IMR-90 (cell line): ENCODE measurements around the gene ALDH5A1. TPM values are rescaled to one million over a fixed set of nuclear protein-coding genes. Genes with fewer than 3 reads are reported as not detected.

Source experiments
- ATAC-seq: fragments of 200-7000 bp; cut with Tn5 transposase; 2 replicates; pipeline ENCODE4 v1.9.1; 2020; ENCODE audit warnings: low read depth, mild to moderate bottlenecking, moderate library complexity
- BruUV-seq: library from RNA; stranded (reverse); fragments of 400-500 nt; replicated peaks from 2 replicates; lab custom pipeline; 2021; lab: Mats Ljungman, UMichigan
- CTCF ChIA-PET: fragments of 300-600 bp; formaldehyde crosslinking; extraction: SDS; loops from one replicate; lab custom pipeline; 2021; ENCODE audit warnings: antibody characterized with exemption; lab: Yijun Ruan, JAX
- POLR2A ChIA-PET: fragments of 300-600 bp; sonication (Branson Sonifier 250); formaldehyde crosslinking; loops from one replicate; lab custom pipeline; 2022; ENCODE audit warnings: antibody characterized with exemption; ENCODE audit not compliant: unreplicated experiment; lab: Charles Lee
- DNase-seq: peaks from one replicate; pipeline ENCODE4 v3.0.0; 2013
- H2AFZ ChIP-seq: replicated peaks from 2 replicates; pipeline ENCODE3; 2013; ENCODE audit warnings: low read length, mild to moderate bottlenecking; ENCODE audit not compliant: poor library complexity
- H2AK5ac ChIP-seq: 2 replicates; pipeline ENCODE4 v1.6.1; 2013; ENCODE audit warnings: low read depth, low read length, inconsistent platforms
- H2AK9ac ChIP-seq: replicated peaks from 2 replicates; pipeline ENCODE3; 2013; ENCODE audit warnings: mild to moderate bottlenecking, low read depth, low read length, moderate library complexity; ENCODE audit not compliant: poor library complexity
- H2BK120ac ChIP-seq: 2 replicates; pipeline ENCODE4 v1.6.1; 2013; ENCODE audit warnings: low read depth, low read length, inconsistent platforms
- H2BK15ac ChIP-seq: 3 replicates; pipeline ENCODE4 v1.6.1; 2013; ENCODE audit warnings: low read depth, low read length, inconsistent platforms
- H2BK20ac ChIP-seq: 2 replicates; pipeline ENCODE4 v1.6.1; 2013; ENCODE audit warnings: low read depth, mild to moderate bottlenecking, inconsistent platforms, low read length, moderate library complexity
- H2BK5ac ChIP-seq: 2 replicates; pipeline ENCODE4 v1.6.1; 2013; ENCODE audit warnings: mild to moderate bottlenecking, low read depth, low read length, inconsistent platforms; ENCODE audit not compliant: poor library complexity, severe bottlenecking
- H3K14ac ChIP-seq: replicated peaks from 2 replicates; pipeline ENCODE4 v1.6.1; 2013; ENCODE audit warnings: low read depth, low read length, inconsistent platforms
- H3K18ac ChIP-seq: 2 replicates; pipeline ENCODE4 v1.6.1; 2013; ENCODE audit warnings: low read depth, low read length, control low read depth
- H3K23ac ChIP-seq: 2 replicates; pipeline ENCODE4 v1.6.1; 2013; ENCODE audit warnings: low read depth, low read length, inconsistent platforms
- H3K27ac ChIP-seq: 2 replicates; pipeline ENCODE4 v1.5.1; 2013; ENCODE audit warnings: mild to moderate bottlenecking, control low read depth, low read length; ENCODE audit not compliant: insufficient read depth
- H3K27me3 ChIP-seq: 2 replicates; pipeline ENCODE4 v1.6.1; 2013; ENCODE audit warnings: low read length; ENCODE audit not compliant: control insufficient read depth, insufficient read depth
- H3K36me3 ChIP-seq: 2 replicates; pipeline ENCODE4 v1.6.1; 2013; ENCODE audit warnings: low read length, mixed read lengths; ENCODE audit not compliant: control insufficient read depth, insufficient read depth
- H3K4ac ChIP-seq: 2 replicates; pipeline ENCODE4 v1.6.1; 2013; ENCODE audit warnings: low read depth, low read length, inconsistent platforms
- H3K4me1 ChIP-seq: 2 replicates; pipeline ENCODE4 v1.6.1; 2013; ENCODE audit warnings: low read length, mixed read lengths; ENCODE audit not compliant: control insufficient read depth, insufficient read depth
- H3K4me2 ChIP-seq: 2 replicates; pipeline ENCODE4 v1.6.1; 2013; ENCODE audit warnings: low read depth, mild to moderate bottlenecking, control low read depth, low read length, moderate library complexity
- H3K4me3 ChIP-seq: 2 replicates; pipeline ENCODE4 v1.5.1; 2013; ENCODE audit warnings: low read depth, mild to moderate bottlenecking, control low read depth, low read length, moderate library complexity; ENCODE audit not compliant: insufficient read depth
- H3K56ac ChIP-seq: 2 replicates; pipeline ENCODE4 v1.6.1; 2013; ENCODE audit warnings: low read length, inconsistent platforms; ENCODE audit not compliant: insufficient read depth; ENCODE audit errors: extremely low read depth
- H3K79me1 ChIP-seq, 2 experiments: 2 replicates each; pipeline ENCODE4 v1.6.1; 2013; ENCODE audit warnings: low read length in 2 of 2, inconsistent platforms in 1 of 2, low read depth in 1 of 2
- H3K9ac ChIP-seq: 2 replicates; pipeline ENCODE4 v1.6.1; 2013; ENCODE audit warnings: low read depth, low read length, control low read depth
- H3K9me1 ChIP-seq: 2 replicates; pipeline ENCODE4 v1.6.1; 2013; ENCODE audit warnings: low read length, inconsistent platforms; ENCODE audit not compliant: insufficient read depth
- H3K9me3 ChIP-seq: 2 replicates; pipeline ENCODE4 v1.6.1; 2013; ENCODE audit warnings: low read length; ENCODE audit not compliant: control insufficient read depth, insufficient read depth
- H4K20me1 ChIP-seq: 2 replicates; pipeline ENCODE4 v1.6.1; 2013; ENCODE audit warnings: low read length, inconsistent platforms; ENCODE audit not compliant: insufficient read depth
- H4K5ac ChIP-seq: 2 replicates; pipeline ENCODE4 v1.6.1; 2013; ENCODE audit warnings: mild to moderate bottlenecking, low read depth, low read length, control low read depth
- H4K8ac ChIP-seq, 2 experiments: 2 replicates each; pipeline ENCODE4 v1.6.1; 2013; ENCODE audit warnings: low read depth in 2 of 2, low read length in 2 of 2, control low read depth in 1 of 2, inconsistent platforms in 1 of 2
- H4K91ac ChIP-seq: 2 replicates; pipeline ENCODE4 v1.6.1; 2013; ENCODE audit warnings: low read depth, low read length, inconsistent platforms; ENCODE audit not compliant: insufficient read depth
- MAZ ChIP-seq: IDR thresholded peaks from 2 replicates; pipeline ENCODE4 v1.6.1; 2012; ENCODE audit warnings: low read depth, mild to moderate bottlenecking, low read length, improper control_type of control experiment, moderate library complexity, borderline replicate concordance
- WGBS, 2 experiments: methylation state at CpG; one replicate each; pipeline versions ENCODE4 v1.1.5 to v1.1.7; 2013; ENCODE audit warnings: missing lambda C conversion rate in 2 of 2; ENCODE audit not compliant: insufficient read length in 1 of 2; ENCODE audit errors: extremely low coverage in 2 of 2; 5-methylcytosine and 5-hydroxymethylcytosine counted together
- dilution Hi-C: fragments of 300-500 bp; cut with HindIII; formaldehyde crosslinking; loops from one replicate; pipeline ENCODE4 v1.14.3; 2018; ENCODE audit warnings: low sequenced_read_pairs; ENCODE audit not compliant: unreplicated experiment
- in situ Hi-C: fragments of 300-500 bp; cut with MboI; formaldehyde crosslinking; loops from 3 replicates; pipeline ENCODE4 v1.14.3; 2019; ENCODE audit warnings: low sequenced_read_pairs, inconsistent platforms, mixed read lengths
- intact Hi-C: fragments of 100-400 bp; cut with micrococcal nuclease; formaldehyde crosslinking; loops from 2 replicates; pipeline ENCODE4 v1.10.0; 2022
- polyA plus RNA-seq, 3 experiments: library from polyadenylated mRNA; depleted of rRNA; stranded (reverse); fragments of >200 nt; gene quantifications; 2 replicates each; pipeline ENCODE4 v1.2.3, GENCODE V29; 2012; ENCODE audit warnings: low replicate concordance in 1 of 3
- total RNA-seq: library from RNA; depleted of rRNA; stranded (reverse); fragments of >200 nt; gene quantifications from 2 replicates; pipeline ENCODE4 v1.2.3, GENCODE V29; 2012

Gene ALDH5A1
- total and polyA plus RNA-seq, 2 of the 4 experiments (the other 2 are of a cell fraction) = 0.36 to 0.48 TPM

- no peak overlapping the region for H2AK5ac ChIP-seq
- H3K79me1 ChIP-seq = no peaks in the 10 kb centered on the region
- H3K9me1 ChIP-seq = no peaks in the 10 kb centered on the region
- H3K27ac ChIP-seq = no peak overlapping the region
- ChIA-PET CTCF (no interaction called here), POLR2A (no interaction called here)
- H2BK5ac ChIP-seq = no peak overlapping the region
- H3K4me1 ChIP-seq = no peaks in the 10 kb centered on the region
- in situ Hi-C loops (no loop called here), dilution Hi-C loops (no loop called here), intact Hi-C loops (no loop called here)
- no peak overlapping the region for H2AFZ ChIP-seq
- no peak overlapping the region for H2BK20ac ChIP-seq
- H3K18ac ChIP-seq = no peak overlapping the region
- no peak overlapping the region for H2AK9ac ChIP-seq
- H2BK15ac ChIP-seq = no peak overlapping the region
- no peak overlapping the region for H3K4me2 ChIP-seq
- no peak for TF ChIP-seq MAZ
- DNase-seq = no peak
- H4K5ac ChIP-seq = no peak overlapping the region
- H3K9me3 ChIP-seq = no peaks in the 10 kb centered on the region
- no peak overlapping the region for H4K8ac ChIP-seq
- H3K14ac ChIP-seq = no peak overlapping the region
- no peak for ATAC-seq
- peaks cover 5% of the 10 kb centered on the region; the same call in 1 of the 2 replicates for H3K27me3 ChIP-seq
- no peak overlapping the region for H3K23ac ChIP-seq
- no peak overlapping the region for H3K4ac ChIP-seq
- H3K56ac ChIP-seq = no peak overlapping the region
- no peak overlapping the region for H3K9ac ChIP-seq
- no peaks in the 10 kb centered on the region for H4K20me1 ChIP-seq
- no peak overlapping the region for H2BK120ac ChIP-seq
- WGBS, 2 experiments = no CpG with 5 or more reads among the region's 11 CpGs
- H3K4me3 ChIP-seq = no peak overlapping the region
- H4K91ac ChIP-seq = no peak overlapping the region
- no peaks in the 10 kb centered on the region for H3K36me3 ChIP-seq
- no TSS peak for BruUV-seq
Measured at GRCh38 chr6:24464253-24465038, 30.3 kb upstream of the ALDH5A1 start.
